Left lung (tissue), 10 donors: Measurements from ENCODE around the gene CEBPZ. TPM values are rescaled to one million over a fixed set of nuclear protein-coding genes. Genes with fewer than 3 reads are reported as not detected.
A peak's percentile ranks its signal among the peaks of the same experiment; 100 is the strongest.

Experiments used
- ATAC-seq: fragments of 200-7000 bp; cut with Tn5 transposase; one replicate; pipeline ENCODE4 v1.9.1; 2020; ENCODE audit warnings: moderate library complexity
- DNase-seq, 4 donors: peaks; one replicate each; pipeline ENCODE4 v3.0.0-alpha.2; 2013 to 2020
- H3K27ac ChIP-seq, 2 donors: fragments of 200-600 bp; sonication (generic) in 1 of 2; one replicate each; pipeline versions ENCODE4 v1.5.0 to v1.8.0; 2020 to 2021
- H3K27me3 ChIP-seq, 2 donors: fragments of 200-600 bp; sonication (generic) in 1 of 2; one replicate each; pipeline versions ENCODE4 v1.5.0 to v1.8.0; 2020 to 2021
- H3K36me3 ChIP-seq, 2 donors: fragments of 200-600 bp; sonication (generic) in 1 of 2; one replicate each; pipeline versions ENCODE4 v1.5.0 to v1.8.0; 2020 to 2021
- H3K4me1 ChIP-seq, 2 donors: fragments of 200-600 bp; one replicate each; pipeline ENCODE4 v1.8.0; 2021
- H3K4me3 ChIP-seq, 2 donors: fragments of 200-600 bp; sonication (generic) in 1 of 2; one replicate each; pipeline versions ENCODE4 v1.5.0 to v1.8.0; 2020 to 2021; ENCODE audit warnings: mild to moderate bottlenecking in 1 of 2
- H3K9me3 ChIP-seq, 2 donors: fragments of 200-600 bp; sonication (generic) in 1 of 2; one replicate each; pipeline versions ENCODE4 v1.5.0 to v1.8.0; 2020 to 2021
- CTCF ChIP-seq, 2 donors: fragments of 200-600 bp; sonication (generic) in 1 of 2; IDR thresholded peaks; one replicate each; pipeline versions ENCODE4 v1.5.0 to v1.8.0; 2021; ENCODE audit warnings: antibody characterized with exemption in 2 of 2
- intact Hi-C, 2 donors: fragments of 100-400 bp; cut with DNase I; formaldehyde crosslinking; loops; one replicate each; pipeline versions ENCODE4 v1.11.2 to v1.14.2; 2022
- polyA plus RNA-seq, 6 donors: library from polyadenylated mRNA; unstranded; fragments of 120-200 nt; gene quantifications; one replicate each; pipeline ENCODE4 v1.2.1, GENCODE V29; 2013; ENCODE audit not compliant: insufficient read length in 6 of 6
- total RNA-seq, 2 donors: library from RNA; stranded (reverse); fragmentation: NEBNext Ultra II Directional; extraction: Animal tissue kit (Norgen Biotek cat#: 25700); gene quantifications; one replicate each; pipeline ENCODE4 v1.2.1, GENCODE V29; 2021
- donor health status: DM: no; HTN: yes; CAD: no.
- donor health status: DM: no; HTN: no; CAD: no.

CEBPZ gene
- total and polyA plus RNA-seq, 8 donors = 36.0 to 81.2 (median 71.9) TPM

- Histone ChIP-seq H3K4me3 (no peak overlapping the region), H3K27me3 (no peaks in the 10 kb centered on the region), H3K4me1 (no peaks in the 10 kb centered on the region), H3K9me3 (no peaks in the 10 kb centered on the region), H3K27ac (no peak overlapping the region), H3K36me3 (no peaks in the 10 kb centered on the region)
- TF ChIP-seq CTCF (IDR thresholded peaks at IDR 0.05) = no peak
- intact Hi-C loops = no loop called here
- ATAC-seq (no peak), DNase-seq (no peak)
Observed at GRCh38 chr2:37181726-37182684, 49.4 kb downstream of the CEBPZ start.

GRCh38 chr2:37180640-37181039, 50.8 kb downstream of the CEBPZ start:
- intact Hi-C loops = no loop called here
- Histone ChIP-seq H3K4me1 (no peaks in the 10 kb centered on the region), H3K27me3 (no peaks in the 10 kb centered on the region), H3K36me3 (no peaks in the 10 kb centered on the region), H3K4me3 (no peak overlapping the region), H3K27ac (no peak overlapping the region), H3K9me3 (no peaks in the 10 kb centered on the region)
- ATAC-seq = no peak
- no peak for TF ChIP-seq CTCF (IDR thresholded peaks at IDR 0.05)
- DNase-seq = no peak

GRCh38 chr2:37180006-37180639, 51.3 kb downstream of the CEBPZ start:
- H3K27me3 ChIP-seq = no peaks in the 10 kb centered on the region
- no peak overlapping the region for H3K4me3 ChIP-seq
- no peaks in the 10 kb centered on the region for H3K36me3 ChIP-seq
- H3K27ac ChIP-seq = no peak overlapping the region
- no peaks in the 10 kb centered on the region for H3K9me3 ChIP-seq
- ATAC-seq = peak; percentile 15
- intact Hi-C loops = no loop called here
- no peak for TF ChIP-seq CTCF (IDR thresholded peaks at IDR 0.05)
- DNase-seq = no peak
- H3K4me1 ChIP-seq = no peaks in the 10 kb centered on the region

GRCh38 chr2:37173741-37174140, 57.7 kb downstream of the CEBPZ start:
- no peak overlapping the region for H3K4me3 ChIP-seq
- no peaks in the 10 kb centered on the region for H3K36me3 ChIP-seq
- DNase-seq (no peak), ATAC-seq (no peak)
- TF ChIP-seq CTCF (IDR thresholded peaks at IDR 0.05) = no peak
- no peaks in the 10 kb centered on the region for H3K27me3 ChIP-seq
- no peaks in the 10 kb centered on the region for H3K9me3 ChIP-seq
- H3K27ac ChIP-seq = no peak overlapping the region
- H3K4me1 ChIP-seq = no peaks in the 10 kb centered on the region
- intact Hi-C loops = no loop called here

GRCh38 chr2:37171624-37171950, 59.8 kb downstream of the CEBPZ start:
- Histone ChIP-seq H3K36me3 (no peaks in the 10 kb centered on the region), H3K27ac (no peak overlapping the region), H3K4me3 (no peak overlapping the region), H3K9me3 (no peaks in the 10 kb centered on the region), H3K4me1 (peaks cover 0 to 9% of the 10 kb centered on the region in 2 donors), H3K27me3 (no peaks in the 10 kb centered on the region)
- no peak for ATAC-seq
- no peak for DNase-seq
- TF ChIP-seq CTCF (IDR thresholded peaks at IDR 0.05) = no peak
- intact Hi-C loops = no loop called here
